ENCODE measurements around the gene FOXN4.

The FOXN4 gene

DNA sequence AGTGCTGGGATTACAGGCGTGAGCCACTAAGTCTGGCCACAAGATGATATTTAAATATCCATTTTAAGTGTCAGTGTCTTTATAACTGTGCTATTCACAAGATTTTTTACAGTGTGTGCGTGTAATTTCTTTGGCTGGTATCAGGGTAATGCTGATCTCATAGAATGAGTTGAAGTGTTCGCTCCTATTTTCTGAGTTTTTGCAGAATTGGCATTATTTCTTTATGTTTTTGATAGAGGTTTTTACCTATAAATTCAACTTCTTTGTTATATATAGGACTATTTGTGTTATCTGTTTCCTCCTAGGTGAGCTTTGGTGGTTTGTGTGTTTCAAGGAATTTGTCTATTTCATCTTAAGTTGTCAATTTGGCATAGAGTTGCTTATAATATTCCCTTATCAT, 45.6 kb downstream of the FOXN4 start:
- TF ChIP-seq, protein P1, sequence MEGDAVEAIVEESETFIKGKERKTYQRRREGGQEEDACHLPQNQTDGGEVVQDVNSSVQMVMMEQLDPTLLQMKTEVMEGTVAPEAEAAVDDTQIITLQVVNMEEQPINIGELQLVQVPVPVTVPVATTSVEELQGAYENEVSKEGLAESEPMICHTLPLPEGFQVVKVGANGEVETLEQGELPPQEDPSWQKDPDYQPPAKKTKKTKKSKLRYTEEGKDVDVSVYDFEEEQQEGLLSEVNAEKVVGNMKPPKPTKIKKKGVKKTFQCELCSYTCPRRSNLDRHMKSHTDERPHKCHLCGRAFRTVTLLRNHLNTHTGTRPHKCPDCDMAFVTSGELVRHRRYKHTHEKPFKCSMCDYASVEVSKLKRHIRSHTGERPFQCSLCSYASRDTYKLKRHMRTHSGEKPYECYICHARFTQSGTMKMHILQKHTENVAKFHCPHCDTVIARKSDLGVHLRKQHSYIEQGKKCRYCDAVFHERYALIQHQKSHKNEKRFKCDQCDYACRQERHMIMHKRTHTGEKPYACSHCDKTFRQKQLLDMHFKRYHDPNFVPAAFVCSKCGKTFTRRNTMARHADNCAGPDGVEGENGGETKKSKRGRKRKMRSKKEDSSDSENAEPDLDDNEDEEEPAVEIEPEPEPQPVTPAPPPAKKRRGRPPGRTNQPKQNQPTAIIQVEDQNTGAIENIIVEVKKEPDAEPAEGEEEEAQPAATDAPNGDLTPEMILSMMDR (IDR thresholded peaks at IDR 0.05; ENCODE audit: low read depth, low read length): no peak
- no peak for DNase-seq
- Histone ChIP-seq H3K4me1 (no peaks in the 10 kb centered on the region), H3K4me3 (ENCODE audit: low read depth, low read length) (no peak overlapping the region), H3K36me3 (no peaks in the 10 kb centered on the region), H3K27me3 (no peaks in the 10 kb centered on the region), H3K9me3 (no peaks in the 10 kb centered on the region)

DNA sequence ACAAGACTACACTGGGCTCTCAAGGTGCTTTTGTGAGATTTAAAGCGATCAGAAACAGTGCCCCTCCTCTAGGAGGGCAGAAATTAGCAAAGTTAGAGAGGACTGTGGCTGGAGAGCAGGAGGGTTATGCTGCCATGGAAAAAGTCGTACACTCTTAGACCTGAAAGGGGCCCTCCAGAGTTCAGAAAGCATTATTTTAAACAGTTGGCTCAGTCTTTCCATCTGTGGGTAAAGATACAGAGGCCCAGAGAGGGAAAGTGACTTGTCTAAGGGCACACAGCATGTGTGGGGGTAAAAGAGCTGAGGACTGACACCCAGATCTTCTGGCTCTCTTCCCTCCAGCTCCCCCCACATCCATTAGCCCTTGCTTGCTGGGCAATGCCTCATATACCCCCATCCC, 47.1 kb downstream of the FOXN4 start:
- no peak for DNase-seq
- TF ChIP-seq, protein P1 (IDR thresholded peaks at IDR 0.05; ENCODE audit: low read depth, low read length): no peak
- no peaks in the 10 kb centered on the region for H3K4me1 ChIP-seq
- H3K27me3 ChIP-seq: no peaks in the 10 kb centered on the region
- no peaks in the 10 kb centered on the region for H3K9me3 ChIP-seq
- no peak overlapping the region for H3K4me3 ChIP-seq (ENCODE audit: low read depth, low read length)
- H3K36me3 ChIP-seq: no peaks in the 10 kb centered on the region

DNA sequence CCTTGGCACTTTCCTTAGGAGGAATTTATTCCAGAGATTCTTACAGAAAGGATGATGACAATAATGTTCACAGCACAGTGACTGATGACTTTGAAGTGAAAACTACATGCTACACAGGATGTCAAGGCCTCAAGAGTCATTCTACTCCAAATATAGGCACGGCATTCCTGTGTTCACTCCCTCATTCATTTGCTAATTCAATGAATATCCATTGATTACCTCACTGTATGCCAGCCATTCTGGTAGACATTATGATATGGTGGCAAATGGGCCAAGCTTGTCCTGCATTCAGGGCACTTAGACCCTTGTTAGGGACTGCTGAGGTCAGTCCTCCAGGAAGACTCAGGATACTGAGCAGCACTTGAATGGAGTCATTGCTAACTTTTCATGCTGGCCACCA, 48.0 kb downstream of the FOXN4 start:
- H3K4me3 ChIP-seq (ENCODE audit: low read depth, low read length): no peak overlapping the region
- no peak for DNase-seq
- no peaks in the 10 kb centered on the region for H3K9me3 ChIP-seq
- TF ChIP-seq, protein P1 (IDR thresholded peaks at IDR 0.05; ENCODE audit: low read depth, low read length): no peak
- H3K27me3 ChIP-seq: no peaks in the 10 kb centered on the region
- no peaks in the 10 kb centered on the region for H3K4me1 ChIP-seq
- H3K36me3 ChIP-seq: no peaks in the 10 kb centered on the region

DNA sequence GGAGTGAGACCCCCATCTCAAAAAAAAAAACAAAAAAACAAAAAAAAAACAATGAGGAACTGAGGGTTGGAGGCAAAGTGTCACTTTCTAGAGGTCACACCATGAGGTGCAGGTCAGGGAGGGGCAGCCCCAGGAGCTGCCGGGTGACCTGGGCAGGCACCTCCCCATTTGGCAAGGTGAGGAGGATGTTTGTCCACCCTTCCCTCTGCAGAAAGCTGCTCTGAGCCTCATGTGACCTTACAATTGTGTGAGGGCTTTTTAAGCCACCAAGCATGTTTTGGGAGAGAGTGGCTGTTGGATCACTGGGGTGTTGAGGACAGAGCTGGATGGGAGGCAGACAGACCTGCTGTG, 49.6 kb downstream of the FOXN4 start:
- Histone ChIP-seq H3K4me3 (ENCODE audit: low read depth, low read length) (no peak overlapping the region), H3K27me3 (no peaks in the 10 kb centered on the region), H3K36me3 (no peaks in the 10 kb centered on the region), H3K4me1 (no peaks in the 10 kb centered on the region), H3K9me3 (no peaks in the 10 kb centered on the region)
- DNase-seq: no peak
- TF ChIP-seq, protein P1 (IDR thresholded peaks at IDR 0.05; ENCODE audit: low read depth, low read length): no peak

DNA sequence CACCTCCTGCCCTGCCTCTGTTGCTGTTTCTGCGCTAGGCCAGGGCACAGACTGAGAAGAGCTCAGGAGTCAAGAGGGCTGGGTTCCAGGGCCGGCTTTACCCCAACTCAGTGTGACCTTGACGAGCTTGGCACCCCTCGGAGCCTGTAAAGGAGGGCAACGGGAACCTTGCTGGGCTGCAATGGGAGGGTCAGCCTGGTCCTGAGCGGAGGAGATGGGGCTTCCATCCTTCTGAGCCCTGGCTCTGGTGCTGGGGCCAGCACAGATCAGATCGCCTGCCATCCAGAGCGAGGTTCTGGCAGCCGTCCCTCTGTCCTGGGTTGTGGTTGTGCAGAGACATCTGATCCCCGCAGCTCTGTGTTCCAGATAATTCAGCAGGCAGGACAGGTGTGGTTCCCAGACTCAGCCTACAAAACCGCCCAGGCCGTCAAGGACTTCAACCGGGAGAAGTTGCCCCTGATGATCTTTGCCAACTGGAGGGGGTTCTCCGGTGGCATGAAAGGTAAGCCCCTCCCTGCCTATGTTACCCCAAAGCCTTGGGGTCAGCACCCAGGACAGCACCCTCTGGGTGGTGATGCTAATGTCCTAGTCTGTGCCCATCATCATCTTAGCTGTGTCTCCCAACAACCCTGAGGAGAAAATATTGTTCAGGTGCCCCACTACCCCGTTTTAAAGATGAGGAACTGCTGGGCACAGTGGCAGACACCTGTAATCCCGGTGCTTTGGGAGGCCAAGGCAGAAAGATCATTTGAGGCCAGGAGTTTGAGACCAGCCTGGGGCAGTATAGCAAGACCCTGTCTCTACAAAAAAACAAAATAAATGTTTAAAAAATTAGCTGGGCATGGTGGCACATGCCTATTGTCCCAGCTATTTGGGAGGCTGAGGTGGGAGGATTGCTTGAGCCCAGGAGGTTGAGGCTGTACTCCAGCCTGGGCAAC, 50.2 kb downstream of the FOXN4 start:
- no peak for DNase-seq
- TF ChIP-seq, protein P1 (IDR thresholded peaks at IDR 0.05; ENCODE audit: low read depth, low read length): no peak
- no peaks in the 10 kb centered on the region for H3K4me1 ChIP-seq
- no peaks in the 10 kb centered on the region for H3K27me3 ChIP-seq
- H3K36me3 ChIP-seq: no peaks in the 10 kb centered on the region
- H3K4me3 ChIP-seq (ENCODE audit: low read depth, low read length): no peak overlapping the region
- no peaks in the 10 kb centered on the region; the same call in 1 of the 2 replicates for H3K9me3 ChIP-seq

DNA sequence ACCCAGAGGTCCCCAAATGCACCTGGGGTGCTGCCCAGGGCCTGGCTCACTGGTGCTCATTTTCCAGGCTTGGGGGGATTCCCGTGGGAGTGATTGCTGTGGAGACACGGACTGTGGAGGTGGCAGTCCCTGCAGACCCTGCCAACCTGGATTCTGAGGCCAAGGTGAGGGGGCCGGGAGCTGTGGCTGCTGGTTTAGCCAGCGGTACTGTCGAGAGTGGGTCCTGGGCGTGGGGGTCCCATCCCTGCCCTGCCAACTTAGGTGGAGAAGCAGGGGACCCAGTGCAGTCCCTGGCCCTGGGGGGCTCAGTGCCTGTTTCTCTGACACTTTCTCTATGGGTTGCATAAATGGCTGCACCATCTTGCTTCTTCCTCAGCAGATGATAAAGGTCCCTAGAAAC, 50.9 kb downstream of the FOXN4 start:
- no peak for DNase-seq
- no peaks in the 10 kb centered on the region; the same call in 1 of the 2 replicates for H3K9me3 ChIP-seq
- no peaks in the 10 kb centered on the region for H3K27me3 ChIP-seq
- no peak overlapping the region for H3K4me3 ChIP-seq (ENCODE audit: low read depth, low read length)
- TF ChIP-seq, protein P1 (IDR thresholded peaks at IDR 0.05; ENCODE audit: low read depth, low read length): no peak
- no peaks in the 10 kb centered on the region for H3K36me3 ChIP-seq
- H3K4me1 ChIP-seq: no peaks in the 10 kb centered on the region
